Astrocyte (in vitro differentiated cells and primary cell): Measurements from ENCODE around the gene CAPN5.

Experiments used
- CTCF ChIP-seq: IDR thresholded peaks from 2 replicates; pipeline ENCODE4 v1.5.1; 2011; ENCODE audit warnings: low read depth, mild to moderate bottlenecking, inconsistent platforms, low read length, moderate library complexity; ENCODE audit not compliant: insufficient read depth
- EZH2 ChIP-seq: IDR thresholded peaks from 2 replicates; pipeline ENCODE4 v1.6.1; 2012; ENCODE audit warnings: mild to moderate bottlenecking, low read length, inconsistent platforms; ENCODE audit not compliant: insufficient read depth

GRCh38 chr11:77125695-77126094 lies 58.9 kb downstream of the CAPN5 start:
- TF ChIP-seq EZH2 (no peak), CTCF (no peak)
